Natural killer cell (primary cell): ENCODE measurements around the gene RAI14. TPM values are rescaled to one million over a fixed set of nuclear protein-coding genes. Genes with fewer than 3 reads are reported as not detected.

ENCODE experiments used
- ATAC-seq, 3 donors: fragments of 150-1000 bp in 2 of 3; fragments of 200-7000 bp in 1 of 3; cut with Tn5 transposase; 1 replicate in 1 of 3; 2 replicates in 2 of 3; pipeline ENCODE4 v1.10.0; 2021; ENCODE audit warnings: mild to moderate bottlenecking in 2 of 3, moderate library complexity in 2 of 3
- DNase-seq, 2 donors: peaks; one replicate each; pipeline versions ENCODE4 v3.0.0 to v3.0.0-alpha.2; 2013 to 2021; ENCODE audit warnings: mixed read lengths in 1 of 2
- H3K27ac ChIP-seq: one replicate; pipeline ENCODE4 v1.5.1; 2013; ENCODE audit warnings: mild to moderate bottlenecking, low read length
- H3K27me3 ChIP-seq: one replicate; pipeline ENCODE4 v1.6.1; 2013; ENCODE audit warnings: low read length; ENCODE audit not compliant: control insufficient read depth, insufficient read depth
- H3K36me3 ChIP-seq: one replicate; pipeline ENCODE4 v1.6.1; 2013; ENCODE audit warnings: low read length; ENCODE audit not compliant: control insufficient read depth, insufficient read depth
- H3K4me1 ChIP-seq: one replicate; pipeline ENCODE4 v1.6.1; 2013; ENCODE audit warnings: low read length; ENCODE audit not compliant: control insufficient read depth, insufficient read depth
- H3K4me3 ChIP-seq: one replicate; pipeline ENCODE4 v1.5.1; 2013; ENCODE audit warnings: low read length
- H3K9me3 ChIP-seq: one replicate; pipeline ENCODE4 v1.6.1; 2013; ENCODE audit warnings: low read length; ENCODE audit not compliant: control insufficient read depth, insufficient read depth
- H3K27ac Mint-ChIP-seq, 2 donors: one replicate each; pipeline ENCODE4 v1.8.0; 2022; ENCODE audit warnings: mild to moderate bottlenecking in 2 of 2, mixed read lengths in 2 of 2, moderate library complexity in 1 of 2
- H3K27me3 Mint-ChIP-seq, 2 donors: one replicate each; pipeline ENCODE4 v1.8.0; 2022; ENCODE audit warnings: low read depth in 2 of 2, mixed read lengths in 2 of 2
- H3K36me3 Mint-ChIP-seq: one replicate; pipeline ENCODE4 v1.8.0; 2022; ENCODE audit warnings: mixed read lengths
- H3K4me1 Mint-ChIP-seq, 2 donors: one replicate each; pipeline ENCODE4 v1.8.0; 2022; ENCODE audit warnings: mixed read lengths in 2 of 2
- H3K4me3 Mint-ChIP-seq: one replicate; pipeline ENCODE4 v1.8.0; 2022; ENCODE audit warnings: mild to moderate bottlenecking, moderate library complexity, mixed read lengths
- H3K9me3 Mint-ChIP-seq, 2 donors: one replicate each; pipeline ENCODE4 v1.8.0; 2022; ENCODE audit warnings: mixed read lengths in 2 of 2
- WGBS: methylation state at CpG from one replicate; pipeline ENCODE4 v1.1.7; 2013; ENCODE audit warnings: missing lambda C conversion rate; ENCODE audit not compliant: insufficient coverage; 5-methylcytosine and 5-hydroxymethylcytosine counted together
- intact Hi-C: fragments of 100-400 bp; cut with micrococcal nuclease; formaldehyde crosslinking; loops from one replicate; pipeline ENCODE4 v1.14.2; 2022
- total RNA-seq, 4 donors: library from RNA; stranded (reverse); fragments of 120-200 nt in 1 of 4; gene quantifications; one replicate each; pipeline versions ENCODE4 v1.2.3 to v1.2.4, GENCODE V29; 2013 to 2022
- TF ChIP-seq, protein P1 (sequence below): fragments of 200-600 bp; IDR thresholded peaks from one replicate; pipeline ENCODE4 v1.8.0; 2022; ENCODE audit warnings: antibody characterized with exemption

The RAI14 gene
- total RNA-seq, 3 donors from 2014 or later (not counting 1 experiment from before 2014, with no cell fraction given) = 0.40 to 2.9 (median 2.8) TPM

DNA sequence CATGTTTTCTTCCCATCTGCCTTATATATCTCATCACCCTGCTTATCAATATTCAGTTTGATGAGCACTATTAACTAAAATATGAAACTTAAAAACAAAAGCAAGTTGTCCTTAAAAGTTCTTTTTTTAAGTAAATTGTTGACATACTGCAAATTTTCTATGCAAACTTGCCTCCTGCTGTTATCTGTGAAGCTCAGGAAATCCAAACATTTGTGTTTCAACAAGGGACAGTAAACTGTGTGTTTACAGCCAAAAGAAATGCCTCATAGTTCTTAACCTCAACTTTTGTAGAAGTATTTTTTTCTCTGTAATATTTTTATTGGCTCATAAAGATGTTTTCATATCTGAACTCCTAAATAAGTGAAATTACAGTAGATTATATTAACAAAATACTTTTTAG, 175.2 kb downstream of the RAI14 start:
- Histone ChIP-seq H3K27me3 (no peaks in the 10 kb centered on the region), H3K4me3 (no peak overlapping the region), H3K27ac (no peak overlapping the region), H3K4me1 (no peaks in the 10 kb centered on the region), H3K9me3 (no peaks in the 10 kb centered on the region), H3K36me3 (no peaks in the 10 kb centered on the region)
- intact Hi-C loops = no loop called here
- Mint-ChIP-seq H3K4me1 (no peaks in the 10 kb centered on the region), H3K9me3 (no peaks in the 10 kb centered on the region), H3K27me3 (peaks cover 0 to 4% of the 10 kb centered on the region in 2 donors), H3K36me3 (no peaks in the 10 kb centered on the region), H3K4me3 (no peak overlapping the region), H3K27ac (no peak overlapping the region)
- DNase-seq (no peak), ATAC-seq (no peak)
- TF ChIP-seq, protein P1, sequence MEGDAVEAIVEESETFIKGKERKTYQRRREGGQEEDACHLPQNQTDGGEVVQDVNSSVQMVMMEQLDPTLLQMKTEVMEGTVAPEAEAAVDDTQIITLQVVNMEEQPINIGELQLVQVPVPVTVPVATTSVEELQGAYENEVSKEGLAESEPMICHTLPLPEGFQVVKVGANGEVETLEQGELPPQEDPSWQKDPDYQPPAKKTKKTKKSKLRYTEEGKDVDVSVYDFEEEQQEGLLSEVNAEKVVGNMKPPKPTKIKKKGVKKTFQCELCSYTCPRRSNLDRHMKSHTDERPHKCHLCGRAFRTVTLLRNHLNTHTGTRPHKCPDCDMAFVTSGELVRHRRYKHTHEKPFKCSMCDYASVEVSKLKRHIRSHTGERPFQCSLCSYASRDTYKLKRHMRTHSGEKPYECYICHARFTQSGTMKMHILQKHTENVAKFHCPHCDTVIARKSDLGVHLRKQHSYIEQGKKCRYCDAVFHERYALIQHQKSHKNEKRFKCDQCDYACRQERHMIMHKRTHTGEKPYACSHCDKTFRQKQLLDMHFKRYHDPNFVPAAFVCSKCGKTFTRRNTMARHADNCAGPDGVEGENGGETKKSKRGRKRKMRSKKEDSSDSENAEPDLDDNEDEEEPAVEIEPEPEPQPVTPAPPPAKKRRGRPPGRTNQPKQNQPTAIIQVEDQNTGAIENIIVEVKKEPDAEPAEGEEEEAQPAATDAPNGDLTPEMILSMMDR = no peak

DNA sequence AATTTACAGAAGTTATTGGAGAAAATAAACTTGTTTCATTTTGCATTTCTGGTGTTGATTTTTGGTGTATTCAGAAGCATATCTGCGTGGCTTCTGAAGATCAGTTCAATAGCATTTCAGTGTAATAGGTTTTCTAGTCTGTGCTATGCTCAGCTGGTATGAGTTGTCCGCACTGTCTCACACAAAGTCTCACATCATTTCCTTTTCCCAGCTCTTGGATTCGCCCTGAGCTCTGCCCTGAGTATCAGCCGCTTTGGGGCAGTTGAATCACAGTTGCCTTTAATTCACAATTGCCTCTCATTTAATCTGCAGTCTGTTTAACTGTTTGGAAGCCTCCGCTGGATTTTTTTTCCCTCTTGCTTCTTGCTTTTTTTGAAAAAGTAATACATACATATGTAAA, 176.4 kb downstream of the RAI14 start:
- WGBS = 90% methylated on average over 4 of the region's 5 CpGs
- H3K4me1 Mint-ChIP-seq = no peaks in the 10 kb centered on the region
- no peak for ATAC-seq
- Histone ChIP-seq H3K9me3 (no peaks in the 10 kb centered on the region), H3K4me1 (no peaks in the 10 kb centered on the region), H3K36me3 (no peaks in the 10 kb centered on the region), H3K4me3 (no peak overlapping the region), H3K27me3 (no peaks in the 10 kb centered on the region), H3K27ac (no peak overlapping the region)
- TF ChIP-seq, protein P1 = no peak
- intact Hi-C loops = no loop called here
- H3K4me3 Mint-ChIP-seq = no peak overlapping the region
- peaks cover 0 to 4% of the 10 kb centered on the region in 2 donors for H3K27me3 Mint-ChIP-seq
- H3K9me3 Mint-ChIP-seq = no peaks in the 10 kb centered on the region
- no peaks in the 10 kb centered on the region for H3K36me3 Mint-ChIP-seq
- no peak for DNase-seq
- H3K27ac Mint-ChIP-seq = no peak overlapping the region

DNA sequence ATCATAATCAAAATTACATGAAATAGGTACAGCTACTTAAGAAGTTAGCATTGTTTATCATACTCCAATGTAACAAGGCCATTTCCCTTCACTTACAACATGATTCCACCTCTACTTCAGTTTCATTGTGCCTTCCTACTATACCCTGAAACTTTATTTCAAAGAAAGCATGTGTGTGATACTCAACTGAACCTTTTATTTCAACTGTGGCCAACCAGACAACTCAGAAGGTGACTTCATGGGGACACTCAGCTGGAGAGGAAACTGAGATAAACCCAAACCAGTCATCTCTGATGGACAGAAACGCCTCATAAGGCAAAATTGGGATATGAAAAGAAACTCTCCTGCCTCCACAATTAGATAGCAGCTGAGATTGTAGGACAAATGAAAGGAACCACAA, 177.0 kb downstream of the RAI14 start:
- ATAC-seq = no peak
- no peak overlapping the region for H3K27ac Mint-ChIP-seq
- no peak overlapping the region for H3K27ac ChIP-seq
- WGBS = 63% methylated on average over 1 of the region's 1 CpG
- no peaks in the 10 kb centered on the region for H3K36me3 ChIP-seq
- H3K27me3 Mint-ChIP-seq = peaks cover 0 to 4% of the 10 kb centered on the region in 2 donors
- H3K4me1 Mint-ChIP-seq = peaks cover 0 to 1% of the 10 kb centered on the region in 2 donors
- H3K36me3 Mint-ChIP-seq = no peaks in the 10 kb centered on the region
- H3K4me3 Mint-ChIP-seq = no peak overlapping the region
- no peaks in the 10 kb centered on the region for H3K9me3 ChIP-seq
- H3K4me1 ChIP-seq = no peaks in the 10 kb centered on the region
- DNase-seq = no peak
- TF ChIP-seq, protein P1 = no peak
- intact Hi-C loops = no loop called here
- no peaks in the 10 kb centered on the region for H3K9me3 Mint-ChIP-seq
- H3K4me3 ChIP-seq = no peak overlapping the region
- no peaks in the 10 kb centered on the region for H3K27me3 ChIP-seq

DNA sequence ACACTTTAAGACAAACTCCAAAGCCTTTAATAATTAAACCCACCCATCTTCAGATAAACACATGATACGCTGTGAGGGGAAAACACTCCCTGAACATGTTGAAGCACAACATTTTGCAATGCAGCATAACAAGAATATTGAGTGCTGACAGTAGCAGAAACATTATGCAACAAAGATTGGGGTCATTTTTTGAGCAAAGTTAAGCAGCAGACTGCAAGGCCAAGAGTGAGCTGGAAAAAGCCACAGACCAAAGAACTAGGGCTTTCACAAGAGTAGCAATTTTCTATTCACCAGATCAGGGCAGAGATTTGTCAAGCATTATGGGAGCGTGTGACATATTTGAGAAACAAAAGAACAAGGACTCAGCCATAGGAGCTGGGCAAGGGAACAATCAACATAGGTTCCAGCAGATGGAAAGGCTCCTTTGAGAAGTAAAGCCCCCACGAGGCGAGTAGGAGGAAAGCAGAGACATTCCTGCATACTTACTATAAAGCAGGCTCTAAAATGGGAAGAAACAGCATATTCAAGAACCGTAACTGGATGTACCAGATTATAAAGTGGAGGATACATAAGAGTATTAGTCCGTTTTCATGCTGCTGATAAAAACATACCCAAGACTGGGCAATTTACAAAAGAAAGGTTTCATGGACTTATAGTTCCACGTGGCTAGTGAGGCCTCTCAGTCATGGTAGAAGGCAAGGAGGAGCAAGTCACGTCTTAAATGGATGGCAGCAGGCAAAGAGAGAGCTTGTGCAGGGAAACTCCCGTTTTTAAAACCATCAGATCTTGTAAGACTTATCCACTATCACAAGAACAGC, 178.1 kb downstream of the RAI14 start:
- no peaks in the 10 kb centered on the region for H3K27me3 ChIP-seq
- TF ChIP-seq, protein P1 = no peak
- H3K36me3 Mint-ChIP-seq = no peaks in the 10 kb centered on the region
- peaks cover 10 to 12% of the 10 kb centered on the region in 2 donors for H3K4me1 Mint-ChIP-seq
- H3K4me3 Mint-ChIP-seq = no peak overlapping the region
- no peaks in the 10 kb centered on the region for H3K36me3 ChIP-seq
- H3K27ac Mint-ChIP-seq = no peak overlapping the region
- intact Hi-C loops = no loop called here
- H3K4me3 ChIP-seq = no peak overlapping the region
- H3K4me1 ChIP-seq = peaks cover 6% of the 10 kb centered on the region
- H3K27ac ChIP-seq = no peak overlapping the region
- ATAC-seq (no peak), DNase-seq (no peak)
- peaks cover 0 to 5% of the 10 kb centered on the region in 2 donors for H3K27me3 Mint-ChIP-seq
- 84% methylated on average over 9 of the region's 9 CpGs for WGBS
- H3K9me3 Mint-ChIP-seq = no peaks in the 10 kb centered on the region
- H3K9me3 ChIP-seq = no peaks in the 10 kb centered on the region
